Progenitor cell of endocrine pancreas (in vitro differentiated cells): ENCODE results near the gene WWC2. TPM values are rescaled to one million over a fixed set of nuclear protein-coding genes. Genes with fewer than 3 reads are reported as not detected.

Experiments used
- DNase-seq: peaks from one replicate; pipeline ENCODE4 v3.0.0; 2021; ENCODE audit warnings: low spot score; ENCODE audit not compliant: unreplicated experiment
- H3K27ac Mint-ChIP-seq: 2 replicates; pipeline ENCODE4 v1.8.0; 2021; ENCODE audit warnings: mild to moderate bottlenecking, moderate library complexity, mixed read lengths
- H3K27me3 Mint-ChIP-seq: 2 replicates; pipeline ENCODE4 v1.8.0; 2021; ENCODE audit warnings: mixed read lengths
- H3K36me3 Mint-ChIP-seq: 2 replicates; pipeline ENCODE4 v1.8.0; 2022; ENCODE audit warnings: mixed read lengths; ENCODE audit not compliant: insufficient read depth
- H3K4me1 Mint-ChIP-seq: 2 replicates; pipeline ENCODE4 v1.8.0; 2021; ENCODE audit warnings: low read depth, mixed read lengths
- H3K4me3 Mint-ChIP-seq: 2 replicates; pipeline ENCODE4 v1.8.0; 2021; ENCODE audit warnings: low read depth, mild to moderate bottlenecking, moderate library complexity, mixed read lengths
- H3K9me3 Mint-ChIP-seq: 2 replicates; pipeline ENCODE4 v1.8.0; 2021; ENCODE audit warnings: low read depth, mixed read lengths
- total RNA-seq: library from RNA; stranded (reverse); gene quantifications from 2 replicates; pipeline ENCODE4 v1.2.1, GENCODE V29; 2021
- TF ChIP-seq, protein P1 (sequence below): fragments of 200-600 bp; sonication (generic); IDR thresholded peaks from one replicate; pipeline ENCODE4 v1.5.0; 2021; ENCODE audit warnings: antibody characterized with exemption, mild to moderate bottlenecking; ENCODE audit not compliant: unreplicated experiment

Gene WWC2
- total RNA-seq, 1 donor from 2014 or later = 57.0 TPM

DNA sequence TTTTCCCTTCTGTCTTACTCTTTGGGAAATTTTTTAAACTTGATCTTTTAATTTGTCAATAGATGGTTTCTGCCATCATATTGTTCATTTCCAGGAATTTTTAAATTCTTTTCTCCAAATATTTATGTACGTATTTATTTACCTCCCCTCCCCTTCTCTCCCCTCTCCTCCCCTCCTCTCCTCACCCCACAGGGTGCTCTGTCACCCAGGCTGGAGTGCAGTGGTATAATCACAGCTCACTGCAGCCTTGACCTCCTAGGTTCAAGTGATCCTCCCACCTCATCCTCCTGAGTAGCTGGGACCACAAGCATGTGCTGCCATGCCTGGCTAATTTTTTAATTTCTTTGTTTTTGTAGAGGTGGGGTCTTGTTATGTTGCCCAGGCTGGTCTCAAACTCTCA, 73.8 kb downstream of the WWC2 start:
- TF ChIP-seq, protein P1, sequence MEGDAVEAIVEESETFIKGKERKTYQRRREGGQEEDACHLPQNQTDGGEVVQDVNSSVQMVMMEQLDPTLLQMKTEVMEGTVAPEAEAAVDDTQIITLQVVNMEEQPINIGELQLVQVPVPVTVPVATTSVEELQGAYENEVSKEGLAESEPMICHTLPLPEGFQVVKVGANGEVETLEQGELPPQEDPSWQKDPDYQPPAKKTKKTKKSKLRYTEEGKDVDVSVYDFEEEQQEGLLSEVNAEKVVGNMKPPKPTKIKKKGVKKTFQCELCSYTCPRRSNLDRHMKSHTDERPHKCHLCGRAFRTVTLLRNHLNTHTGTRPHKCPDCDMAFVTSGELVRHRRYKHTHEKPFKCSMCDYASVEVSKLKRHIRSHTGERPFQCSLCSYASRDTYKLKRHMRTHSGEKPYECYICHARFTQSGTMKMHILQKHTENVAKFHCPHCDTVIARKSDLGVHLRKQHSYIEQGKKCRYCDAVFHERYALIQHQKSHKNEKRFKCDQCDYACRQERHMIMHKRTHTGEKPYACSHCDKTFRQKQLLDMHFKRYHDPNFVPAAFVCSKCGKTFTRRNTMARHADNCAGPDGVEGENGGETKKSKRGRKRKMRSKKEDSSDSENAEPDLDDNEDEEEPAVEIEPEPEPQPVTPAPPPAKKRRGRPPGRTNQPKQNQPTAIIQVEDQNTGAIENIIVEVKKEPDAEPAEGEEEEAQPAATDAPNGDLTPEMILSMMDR = no peak
- no peaks in the 10 kb centered on the region for H3K27me3 Mint-ChIP-seq
- no peaks in the 10 kb centered on the region for H3K9me3 Mint-ChIP-seq
- no peak for DNase-seq
- no peaks in the 10 kb centered on the region for H3K36me3 Mint-ChIP-seq
- H3K4me1 Mint-ChIP-seq = peaks cover 46% of the 10 kb centered on the region
- H3K4me3 Mint-ChIP-seq = no peak overlapping the region
- H3K27ac Mint-ChIP-seq = peak overlapping the region; percentile 73

DNA sequence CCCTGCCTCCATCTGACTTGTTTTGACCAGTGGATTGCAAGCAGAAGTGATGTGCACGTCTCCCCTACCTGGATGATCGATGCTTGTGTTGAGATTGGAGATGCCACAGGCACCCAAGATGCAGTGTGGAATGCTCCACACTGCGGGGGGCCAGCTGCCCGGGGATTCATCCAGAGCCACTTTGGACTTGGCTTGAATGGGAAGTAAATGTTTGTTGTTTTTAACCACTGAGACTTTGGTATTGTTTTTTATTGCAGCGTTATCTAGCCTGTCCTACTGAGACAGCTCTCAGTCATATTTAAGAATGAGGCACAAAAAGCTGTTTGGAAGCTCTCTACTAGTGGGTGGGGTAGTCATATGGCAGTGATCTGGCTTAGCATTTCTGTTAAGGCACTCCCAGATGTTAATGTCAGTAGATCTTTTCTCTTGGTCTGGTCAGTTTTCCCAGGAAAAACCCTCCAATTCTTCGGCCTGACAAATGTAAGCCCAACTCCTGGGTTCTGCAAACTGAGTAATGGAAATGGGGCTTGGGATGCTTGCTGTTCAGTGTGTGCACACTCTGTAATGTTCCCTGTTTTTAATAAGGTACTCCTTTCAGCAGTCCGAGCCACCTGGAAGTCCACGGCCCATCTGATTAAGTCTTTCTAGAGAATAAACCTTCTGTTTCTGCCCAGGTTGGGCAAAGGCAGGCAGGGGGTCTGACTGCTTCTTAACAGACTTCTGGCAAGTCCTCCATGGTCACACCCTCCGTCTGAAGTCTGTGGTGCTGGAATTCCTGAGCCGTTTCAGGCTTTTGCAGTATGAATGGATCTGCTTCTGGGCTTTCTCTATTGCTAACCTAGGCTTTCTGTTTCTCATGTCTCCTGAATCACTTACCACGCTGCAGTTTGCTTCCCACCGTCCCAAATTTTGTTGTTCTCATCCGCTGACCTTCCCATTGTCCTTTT, 74.8 kb downstream of the WWC2 start:
- H3K27ac Mint-ChIP-seq = peak overlapping the region; percentile 76
- H3K4me1 Mint-ChIP-seq = peaks cover 46% of the 10 kb centered on the region
- H3K36me3 Mint-ChIP-seq = no peaks in the 10 kb centered on the region
- no peaks in the 10 kb centered on the region for H3K27me3 Mint-ChIP-seq
- H3K4me3 Mint-ChIP-seq = no peak overlapping the region
- H3K9me3 Mint-ChIP-seq = no peaks in the 10 kb centered on the region
- TF ChIP-seq, protein P1 = no peak
- DNase-seq = no peak

DNA sequence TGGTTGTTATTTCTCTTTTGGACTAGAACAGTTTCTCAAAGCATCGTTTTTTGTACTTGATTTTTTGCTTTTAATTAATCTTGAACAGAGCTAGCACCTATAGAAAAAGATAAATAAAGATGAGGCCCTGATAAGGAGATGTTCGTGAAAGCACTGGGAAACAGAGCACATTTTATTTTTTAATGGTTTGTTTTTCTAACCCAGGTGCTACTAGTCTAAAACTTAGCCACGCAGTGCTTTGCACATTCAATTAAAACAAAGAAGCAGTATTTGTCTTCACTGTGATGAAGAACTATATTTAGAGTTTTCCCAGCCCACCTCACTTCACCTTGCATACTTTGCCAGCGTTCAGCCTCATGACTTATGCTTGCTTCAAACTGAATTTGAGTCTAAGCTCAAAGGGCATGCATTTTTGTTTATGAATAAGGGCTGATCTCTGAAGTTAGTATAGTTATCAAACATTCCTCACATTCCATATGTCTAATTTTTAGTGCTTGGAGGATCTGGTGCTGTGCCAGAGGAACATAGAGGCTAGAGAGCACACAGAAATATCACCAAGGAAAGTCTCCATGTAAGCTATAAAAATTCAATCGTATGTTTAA, 76.7 kb downstream of the WWC2 start:
- Mint-ChIP-seq H3K36me3 (no peaks in the 10 kb centered on the region), H3K4me3 (no peak overlapping the region), H3K27ac (no peak overlapping the region), H3K27me3 (no peaks in the 10 kb centered on the region), H3K4me1 (peaks cover 43% of the 10 kb centered on the region), H3K9me3 (no peaks in the 10 kb centered on the region)
- no peak for DNase-seq
- TF ChIP-seq, protein P1 = no peak

DNA sequence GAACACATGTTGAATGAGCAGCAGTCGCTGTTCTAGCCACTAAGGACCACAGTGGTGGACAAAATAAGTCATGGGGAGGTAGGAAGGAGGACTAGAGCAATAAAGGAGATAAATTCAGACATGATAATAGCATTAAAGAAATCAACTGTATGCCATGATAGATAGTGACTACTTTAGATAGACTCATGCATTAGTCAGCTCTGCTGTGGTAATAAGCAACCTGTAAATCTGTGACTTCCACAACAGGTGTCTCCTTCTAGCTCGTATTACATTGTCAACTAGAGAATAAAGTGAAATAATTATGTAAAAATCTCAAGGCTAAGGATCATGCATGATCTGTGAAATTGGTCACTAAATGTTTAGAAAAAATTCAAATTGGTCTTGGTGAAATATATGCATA, 77.9 kb downstream of the WWC2 start:
- TF ChIP-seq, protein P1 = no peak
- Mint-ChIP-seq H3K9me3 (no peaks in the 10 kb centered on the region), H3K27me3 (no peaks in the 10 kb centered on the region), H3K36me3 (no peaks in the 10 kb centered on the region), H3K27ac (peak overlapping the region; percentile 9), H3K4me1 (peaks cover 35% of the 10 kb centered on the region), H3K4me3 (no peak overlapping the region)
- no peak for DNase-seq

DNA sequence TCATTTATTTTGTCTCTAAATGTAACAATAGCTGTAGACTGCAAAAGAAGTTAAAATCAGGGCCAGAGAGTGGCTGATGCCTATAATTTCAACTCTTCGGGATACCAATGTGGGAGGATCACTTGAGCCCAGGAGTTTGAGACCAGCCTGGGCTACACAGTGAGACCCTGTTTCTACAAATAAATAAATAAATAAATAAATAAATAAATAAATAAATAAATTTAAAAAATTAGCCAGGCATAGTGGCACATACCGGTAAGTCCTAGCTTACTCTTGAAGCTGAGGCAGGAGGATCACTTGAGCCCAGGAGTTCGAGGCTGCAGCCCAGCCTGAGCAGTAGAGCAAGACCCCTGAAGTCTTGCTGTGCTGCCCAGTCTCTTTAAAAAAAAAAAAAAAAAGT, 79.1 kb downstream of the WWC2 start:
- Mint-ChIP-seq H3K27ac (no peak overlapping the region), H3K36me3 (no peaks in the 10 kb centered on the region), H3K9me3 (no peaks in the 10 kb centered on the region), H3K27me3 (no peaks in the 10 kb centered on the region), H3K4me3 (no peak overlapping the region), H3K4me1 (peaks cover 32% of the 10 kb centered on the region)
- DNase-seq = no peak
- TF ChIP-seq, protein P1 = no peak
